PC-9 (cell line): ENCODE data around the gene CD2.

Experiments used
- EZH2 ChIP-seq: fragments of 200-600 bp; sonication (generic); IDR thresholded peaks from 2 replicates; pipeline ENCODE4 v1.8.0; 2017; ENCODE audit warnings: antibody characterized with exemption, low read depth
- TF ChIP-seq, protein P1 (sequence below): fragments of 200-600 bp; sonication (generic); conservative IDR thresholded peaks from 2 replicates; pipeline ENCODE4 v1.6.1; 2017; ENCODE audit warnings: mixed run types, antibody characterized with exemption, mild to moderate bottlenecking, moderate library complexity

DNA sequence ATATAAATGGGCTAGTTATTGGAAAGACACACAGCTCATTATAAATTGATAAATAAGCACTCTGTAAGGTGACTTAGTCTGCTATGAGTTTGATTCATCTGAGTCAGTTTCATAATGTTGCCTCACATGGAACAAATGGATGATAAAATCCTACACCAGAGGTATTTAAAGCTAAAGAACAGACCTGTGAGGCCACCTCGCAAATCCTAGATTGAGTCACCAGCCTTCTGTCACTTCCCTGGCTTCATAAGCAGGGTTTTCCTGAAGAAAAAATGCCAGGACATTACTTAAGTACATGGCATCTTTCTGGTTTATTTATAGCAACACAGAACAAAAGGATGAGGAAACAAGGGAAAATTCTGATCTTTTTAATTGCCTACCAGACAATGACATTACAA, 18.4 kb downstream of the CD2 start:
- no peak for TF ChIP-seq EZH2
- TF ChIP-seq, protein P1, sequence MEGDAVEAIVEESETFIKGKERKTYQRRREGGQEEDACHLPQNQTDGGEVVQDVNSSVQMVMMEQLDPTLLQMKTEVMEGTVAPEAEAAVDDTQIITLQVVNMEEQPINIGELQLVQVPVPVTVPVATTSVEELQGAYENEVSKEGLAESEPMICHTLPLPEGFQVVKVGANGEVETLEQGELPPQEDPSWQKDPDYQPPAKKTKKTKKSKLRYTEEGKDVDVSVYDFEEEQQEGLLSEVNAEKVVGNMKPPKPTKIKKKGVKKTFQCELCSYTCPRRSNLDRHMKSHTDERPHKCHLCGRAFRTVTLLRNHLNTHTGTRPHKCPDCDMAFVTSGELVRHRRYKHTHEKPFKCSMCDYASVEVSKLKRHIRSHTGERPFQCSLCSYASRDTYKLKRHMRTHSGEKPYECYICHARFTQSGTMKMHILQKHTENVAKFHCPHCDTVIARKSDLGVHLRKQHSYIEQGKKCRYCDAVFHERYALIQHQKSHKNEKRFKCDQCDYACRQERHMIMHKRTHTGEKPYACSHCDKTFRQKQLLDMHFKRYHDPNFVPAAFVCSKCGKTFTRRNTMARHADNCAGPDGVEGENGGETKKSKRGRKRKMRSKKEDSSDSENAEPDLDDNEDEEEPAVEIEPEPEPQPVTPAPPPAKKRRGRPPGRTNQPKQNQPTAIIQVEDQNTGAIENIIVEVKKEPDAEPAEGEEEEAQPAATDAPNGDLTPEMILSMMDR: no peak
